Stomach (tissue), 9 donors: ENCODE data around the gene ARID5A. TPM values are rescaled to one million over a fixed set of nuclear protein-coding genes. Genes with fewer than 3 reads are reported as not detected.
A peak's percentile ranks its signal among the peaks of the same experiment; 100 is the strongest.

ENCODE experiments used
- DNase-seq, 2 donors: peaks; one replicate each; pipeline versions ENCODE4 v3.0.0 to v3.0.0-alpha.2; 2013 to 2019
- H3K27ac ChIP-seq, 5 donors: fragments of 200-600 bp in 4 of 5; sonication (generic) in 4 of 5; one replicate each; pipeline ENCODE4 v1.5.1; 2013 to 2019; ENCODE audit warnings: mild to moderate bottlenecking in 1 of 5, moderate library complexity in 1 of 5
- H3K27me3 ChIP-seq, 3 donors: fragments of 200-600 bp; sonication (generic); one replicate each; pipeline ENCODE4 v1.5.1; 2017 to 2019; ENCODE audit warnings: mixed run types in 1 of 3
- H3K36me3 ChIP-seq, 4 donors: fragments of 200-600 bp; sonication (generic); 1 replicate in 3 of 4; 2 replicates in 1 of 4; pipeline ENCODE4 v1.5.1; 2016 to 2019
- H3K4me1 ChIP-seq, 4 donors: fragments of 200-600 bp; sonication (generic); one replicate each; pipeline ENCODE4 v1.5.1; 2016 to 2019
- H3K4me3 ChIP-seq, 4 donors: fragments of 200-600 bp; sonication (generic) in 3 of 4; one replicate each; pipeline ENCODE4 v1.5.1; 2016 to 2019; ENCODE audit warnings: mild to moderate bottlenecking in 1 of 4
- H3K9me3 ChIP-seq, 4 donors: fragments of 200-600 bp; sonication (generic); one replicate each; pipeline ENCODE4 v1.5.1; 2016 to 2019
- EP300 ChIP-seq: sonication (generic); formaldehyde crosslinking; IDR thresholded peaks from one replicate; pipeline ENCODE4 v1.6.1; 2017; ENCODE audit warnings: antibody characterized with exemption
- POLR2A ChIP-seq, 4 donors: fragments of 450-650 bp; IDR thresholded peaks; one replicate each; pipeline ENCODE4 v1.6.1; 2016; ENCODE audit warnings: antibody characterized with exemption in 4 of 4, control low read depth in 2 of 4, mild to moderate bottlenecking in 1 of 4, moderate library complexity in 1 of 4
- POLR2AphosphoS5 ChIP-seq, 3 donors: sonication (generic); formaldehyde crosslinking; IDR thresholded peaks; one replicate each; pipeline ENCODE4 v1.6.1; 2016; ENCODE audit warnings: antibody characterized with exemption in 3 of 3
- WGBS, 5 donors: extraction: QIAGEN DNeasy Blood & Tissue Kit in 3 of 5; methylation state at CpG; one replicate each; pipeline versions ENCODE4 v1.1.5 to v1.1.7; 2013 to 2018; 5-methylcytosine and 5-hydroxymethylcytosine counted together
- intact Hi-C: fragments of 100-400 bp; cut with DNase I; formaldehyde crosslinking; loops from one replicate; pipeline ENCODE4 v1.15.1; 2023; ENCODE audit warnings: low total_unique reads
- polyA plus RNA-seq, 3 donors: library from polyadenylated mRNA; stranded (reverse); fragments of 200-250 nt; gene quantifications; one replicate each; pipeline ENCODE4 v1.2.3, GENCODE V29; 2013
- total RNA-seq, 5 donors: library from RNA; depleted of rRNA; stranded (reverse); fragments of >200 nt; gene quantifications; one replicate each; pipeline versions ENCODE4 v1.1.0 to v1.2.3, GENCODE V29; 2014 to 2016
- TF ChIP-seq, protein P1 (sequence below), 7 experiments: fragments of 450-650 bp in 4 of 7; fragments of 200-600 bp in 3 of 7; sonication (generic) in 3 of 7; IDR thresholded peaks; one replicate each; pipeline ENCODE4 v1.5.1; 2016 to 2019; ENCODE audit warnings: antibody characterized with exemption in 7 of 7, control low read depth in 2 of 7, mild to moderate bottlenecking in 1 of 7
- donor health status: healthy with polysubstance abuse.
- donor health status: Bipolar disorder and iron deficiency.
- donor health status: healthy.

ARID5A gene
- total and polyA plus RNA-seq, 8 donors, result 1.2 to 26.8 (median 14.6) TPM

DNA sequence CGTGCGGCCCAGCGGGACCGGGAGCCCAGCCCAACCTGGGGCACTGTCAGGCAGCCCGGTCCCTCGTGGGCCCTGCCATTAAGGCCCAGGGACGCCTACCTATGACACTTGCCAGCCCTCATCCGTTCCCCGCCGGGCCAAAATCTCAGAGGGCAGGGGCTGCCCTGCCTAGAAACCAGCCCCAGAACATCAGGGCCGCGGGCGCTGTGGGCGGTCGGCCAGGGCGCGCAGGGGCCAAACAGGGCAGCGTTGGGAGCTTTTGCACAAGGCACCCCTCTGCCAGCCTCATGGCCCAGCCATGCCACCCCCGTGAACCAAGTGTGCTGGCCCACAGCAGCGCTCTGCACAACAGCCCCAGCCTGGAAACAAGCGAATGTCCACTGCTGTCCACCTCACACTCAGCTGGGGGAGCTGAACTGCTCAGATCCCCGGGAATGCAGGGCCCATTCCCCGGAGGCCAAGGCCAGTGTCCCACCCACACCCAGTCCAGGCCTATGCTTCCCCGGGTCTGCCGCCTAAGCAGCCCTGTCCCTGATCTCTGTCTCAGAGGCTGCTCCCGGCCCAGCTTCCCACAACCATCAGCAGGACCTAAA is 27.9 kb upstream of the ARID5A start:
- 47 to 67% (median 63%) methylated on average over 3 to 26 of the region's 26 CpGs for WGBS, 5 donors
- Histone ChIP-seq H3K27ac (no peak overlapping the region), H3K27me3 (peaks cover 0 to 4% (median 0%) of the 10 kb centered on the region in 3 donors), H3K4me3 (peak overlapping the region in 3 of 4 donors; percentile 33 to 44 (median 38)), H3K9me3 (no peaks in the 10 kb centered on the region), H3K4me1 (peaks cover 10 to 36% (median 28%) of the 10 kb centered on the region in 4 donors), H3K36me3 (no peaks in the 10 kb centered on the region)
- intact Hi-C loops, result loop anchor here (5.0 kb wide), 1 partner anchor 101 kb away; no protein-coding TSS in a partner anchor
- DNase-seq, result no peak
- TF ChIP-seq POLR2A (IDR thresholded peaks at IDR 0.05), result no peak
- no peak for TF ChIP-seq POLR2AphosphoS5 (IDR thresholded peaks at IDR 0.05)
- TF ChIP-seq, protein P1, sequence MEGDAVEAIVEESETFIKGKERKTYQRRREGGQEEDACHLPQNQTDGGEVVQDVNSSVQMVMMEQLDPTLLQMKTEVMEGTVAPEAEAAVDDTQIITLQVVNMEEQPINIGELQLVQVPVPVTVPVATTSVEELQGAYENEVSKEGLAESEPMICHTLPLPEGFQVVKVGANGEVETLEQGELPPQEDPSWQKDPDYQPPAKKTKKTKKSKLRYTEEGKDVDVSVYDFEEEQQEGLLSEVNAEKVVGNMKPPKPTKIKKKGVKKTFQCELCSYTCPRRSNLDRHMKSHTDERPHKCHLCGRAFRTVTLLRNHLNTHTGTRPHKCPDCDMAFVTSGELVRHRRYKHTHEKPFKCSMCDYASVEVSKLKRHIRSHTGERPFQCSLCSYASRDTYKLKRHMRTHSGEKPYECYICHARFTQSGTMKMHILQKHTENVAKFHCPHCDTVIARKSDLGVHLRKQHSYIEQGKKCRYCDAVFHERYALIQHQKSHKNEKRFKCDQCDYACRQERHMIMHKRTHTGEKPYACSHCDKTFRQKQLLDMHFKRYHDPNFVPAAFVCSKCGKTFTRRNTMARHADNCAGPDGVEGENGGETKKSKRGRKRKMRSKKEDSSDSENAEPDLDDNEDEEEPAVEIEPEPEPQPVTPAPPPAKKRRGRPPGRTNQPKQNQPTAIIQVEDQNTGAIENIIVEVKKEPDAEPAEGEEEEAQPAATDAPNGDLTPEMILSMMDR (IDR thresholded peaks at IDR 0.05), result no peak
- no peak for TF ChIP-seq EP300

DNA sequence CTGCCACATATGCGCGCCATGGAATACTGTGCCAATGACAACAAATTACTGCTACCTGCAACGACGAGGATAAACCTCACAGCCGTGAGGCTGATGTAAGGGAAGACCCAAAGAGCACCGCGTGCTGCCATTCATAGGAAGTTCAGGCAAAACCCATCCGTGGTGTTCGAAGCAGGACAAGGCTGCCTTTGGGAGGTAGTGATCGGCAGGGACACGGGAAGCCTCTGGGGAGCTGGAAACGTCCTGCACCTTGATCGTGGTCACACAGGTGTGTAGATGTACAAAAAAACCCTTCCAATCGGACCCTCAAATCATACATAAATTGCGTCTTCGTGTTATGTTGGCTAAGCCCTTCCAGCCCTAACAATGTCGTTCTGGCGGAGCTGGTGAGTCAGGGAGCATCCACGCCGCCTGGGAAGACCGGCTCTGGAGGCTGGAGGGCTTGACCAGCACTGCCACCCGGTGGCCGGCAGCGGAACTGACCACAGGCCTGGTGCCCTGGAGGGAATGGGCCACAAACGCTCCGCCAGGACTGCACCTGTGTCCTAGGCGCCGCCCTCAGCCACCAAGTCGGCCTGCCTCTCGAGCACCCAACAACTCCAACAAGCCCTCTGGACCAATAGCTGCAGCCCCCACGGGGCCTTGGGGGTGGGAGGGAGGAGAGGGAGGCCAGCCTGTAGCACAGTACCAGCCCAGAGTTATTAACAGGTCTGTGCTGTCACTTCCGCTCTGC is 27.3 kb upstream of the ARID5A start:
- H3K27me3 ChIP-seq, result peaks cover 0 to 3% (median 0%) of the 10 kb centered on the region in 3 donors
- H3K36me3 ChIP-seq, result no peaks in the 10 kb centered on the region
- H3K4me3 ChIP-seq, result no peak overlapping the region
- peak; percentile 94 to 95 for DNase-seq
- no peaks in the 10 kb centered on the region for H3K9me3 ChIP-seq
- H3K27ac ChIP-seq, result no peak overlapping the region
- H3K4me1 ChIP-seq, result peaks cover 10 to 35% (median 28%) of the 10 kb centered on the region in 4 donors
- WGBS, 5 donors, result 20 to 45% (median 26%) methylated on average over 21 to 32 of the region's 32 CpGs
- intact Hi-C loops, result loop anchor here (5.0 kb wide), 1 partner anchor 102 kb away; no protein-coding TSS in a partner anchor
- TF ChIP-seq POLR2A (IDR thresholded peaks at IDR 0.05) (no peak), EP300 (no peak), POLR2AphosphoS5 (IDR thresholded peaks at IDR 0.05) (peak in 2 of 3 donors; percentile 17 to 73)
- TF ChIP-seq, protein P1 (IDR thresholded peaks at IDR 0.05), result peak in 5 of 7 experiments; percentile 97 to 99 (median 99)

DNA sequence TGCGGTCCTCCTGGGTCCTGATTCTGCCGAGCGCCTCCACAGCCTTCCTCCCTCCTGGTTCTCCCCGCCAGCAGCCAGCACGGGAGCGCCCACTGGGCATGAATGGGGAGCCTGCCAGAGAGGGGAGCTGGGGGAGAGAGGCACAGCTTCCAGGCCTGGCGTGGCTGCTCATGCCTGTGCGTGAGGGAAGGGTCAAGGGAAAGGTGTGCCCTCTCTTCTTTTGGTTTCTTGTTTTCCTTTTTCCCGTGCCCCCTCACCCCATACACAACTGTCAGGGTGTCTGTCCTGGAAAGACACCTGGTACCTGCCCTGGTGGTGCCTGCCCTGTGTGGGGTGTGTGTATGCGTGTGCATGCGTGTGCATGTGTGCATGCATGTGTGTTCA is 26.7 kb upstream of the ARID5A start:
- no peak overlapping the region for H3K27ac ChIP-seq
- H3K4me3 ChIP-seq, result no peak overlapping the region

More for the DNA sequence above, 26.7 kb upstream of the ARID5A start:
- Histone ChIP-seq H3K4me1 (peaks cover 10 to 34% (median 28%) of the 10 kb centered on the region in 4 donors), H3K9me3 (no peaks in the 10 kb centered on the region), H3K36me3 (no peaks in the 10 kb centered on the region), H3K27me3 (peaks cover 0 to 3% (median 0%) of the 10 kb centered on the region in 3 donors)
- TF ChIP-seq POLR2AphosphoS5 (IDR thresholded peaks at IDR 0.05), result no peak
- TF ChIP-seq POLR2A (IDR thresholded peaks at IDR 0.05), result no peak
- TF ChIP-seq EP300, result no peak
- TF ChIP-seq, protein P1 (IDR thresholded peaks at IDR 0.05), result no peak
- DNase-seq, result no peak
- intact Hi-C loops, result loop anchor here (5.0 kb wide), 1 partner anchor 103 kb away; no protein-coding TSS in a partner anchor
- 46 to 67% (median 53%) methylated on average over 9 to 11 of the region's 11 CpGs for WGBS, 5 donors
